Pons (tissue), 1 donor: ENCODE measurements around the gene HSFX2.
"Not testable (repeated sequence)": the region's sequence is repeated elsewhere in the genome, so short reads cannot be mapped to it uniquely, and the experiment has no call there.

ENCODE experiments used
- DNase-seq: peaks from one replicate; pipeline ENCODE4 v3.0.0-alpha.2; 2016; ENCODE audit warnings: low spot score

Gene HSFX2, protein sequence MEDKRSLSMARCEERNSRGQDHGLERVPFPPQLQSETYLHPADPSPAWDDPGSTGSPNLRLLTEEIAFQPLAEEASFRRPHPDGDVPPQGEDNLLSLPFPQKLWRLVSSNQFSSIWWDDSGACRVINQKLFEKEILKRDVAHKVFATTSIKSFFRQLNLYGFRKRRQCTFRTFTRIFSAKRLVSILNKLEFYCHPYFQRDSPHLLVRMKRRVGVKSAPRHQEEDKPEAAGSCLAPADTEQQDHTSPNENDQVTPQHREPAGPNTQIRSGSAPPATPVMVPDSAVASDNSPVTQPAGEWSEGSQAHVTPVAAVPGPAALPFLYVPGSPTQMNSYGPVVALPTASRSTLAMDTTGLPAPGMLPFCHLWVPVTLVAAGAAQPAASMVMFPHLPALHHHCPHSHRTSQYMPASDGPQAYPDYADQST

DNA sequence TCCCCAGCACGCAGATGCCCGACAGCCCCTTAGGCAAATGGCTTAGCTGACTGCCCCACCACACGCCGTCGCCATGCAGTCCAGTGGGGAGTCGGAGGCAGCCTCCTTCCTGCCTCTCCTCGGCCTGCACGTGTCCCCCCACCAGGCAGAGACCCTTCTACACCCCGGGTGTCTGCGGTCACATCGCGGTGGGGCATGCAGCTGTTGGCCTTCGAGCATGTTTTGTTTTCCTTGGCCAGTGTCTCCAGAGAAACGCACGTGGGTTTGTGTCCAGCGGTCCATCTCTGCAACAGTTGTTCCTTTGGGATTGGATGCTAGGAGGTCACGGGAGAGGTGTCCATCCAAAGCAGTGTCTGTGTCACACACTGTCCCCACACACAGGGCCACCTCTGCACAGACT lies at the start of gene HSFX2:
Gene HSFX2 (minus strand): TSS at position 101 of the 400 bp plus-strand sequence. CDS start 614 bp downstream, outside the sequence.
- not testable (repeated sequence) for DNase-seq

DNA sequence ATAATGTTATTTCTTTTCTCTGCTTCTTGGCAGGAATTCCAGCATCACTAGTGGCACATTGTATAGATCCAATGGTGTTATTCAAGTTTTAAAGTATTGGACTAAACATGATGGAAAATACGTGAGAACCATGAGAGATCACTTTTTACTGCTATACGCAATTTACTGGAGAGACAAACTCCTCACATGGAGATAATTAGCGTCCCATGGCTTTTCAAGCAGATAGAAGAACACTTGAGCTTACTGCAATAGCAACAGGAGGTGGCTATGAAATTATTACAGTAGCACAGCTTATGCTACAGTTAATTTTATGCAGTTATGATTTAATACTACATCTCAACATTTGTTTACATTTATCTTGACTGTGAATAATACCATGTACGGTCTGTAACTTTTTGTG lies 48.4 kb upstream of the HSFX2 start:
- no peak for DNase-seq

DNA sequence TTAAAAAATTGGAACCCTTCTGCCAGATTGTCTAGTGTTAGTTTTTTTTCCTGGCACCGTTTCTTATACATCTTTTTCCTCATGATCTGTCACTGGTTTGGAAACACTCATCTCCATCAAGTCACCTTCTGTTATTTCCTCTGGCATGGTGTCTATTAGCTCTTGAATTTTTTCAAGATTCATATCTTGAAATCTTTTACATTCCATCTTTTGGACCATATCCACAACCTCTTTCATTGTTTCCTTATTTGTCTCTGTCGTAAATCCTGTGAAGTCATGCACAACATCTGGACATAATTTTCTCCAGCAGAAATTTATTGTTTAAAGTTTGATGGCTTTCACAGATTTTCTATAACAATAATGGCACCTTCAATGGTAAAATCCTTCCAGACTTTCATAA lies 46.7 kb upstream of the HSFX2 start:
- DNase-seq = no peak

DNA sequence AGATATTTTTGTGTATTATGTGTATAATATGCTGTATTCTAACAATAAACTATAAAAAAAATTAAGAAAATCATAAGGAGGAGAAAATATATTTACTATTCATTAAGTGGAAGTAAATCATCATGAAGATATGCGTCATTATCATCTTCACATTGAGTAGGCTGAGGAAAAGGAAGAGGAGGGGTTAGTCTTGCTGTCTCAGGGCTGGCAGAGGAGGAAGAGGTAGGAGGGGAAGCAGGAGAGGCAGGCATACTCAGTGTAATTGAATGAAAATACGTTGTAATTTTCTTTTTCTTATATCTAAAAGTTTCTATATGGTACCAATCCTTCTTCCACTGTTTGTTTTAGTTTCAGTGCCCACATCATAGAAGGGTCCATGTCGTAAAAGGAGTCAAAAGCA lies 46.3 kb upstream of the HSFX2 start:
- no peak for DNase-seq

- no peak for DNase-seq
Observed at GRCh38 chrX:149639568-149639967, 44.5 kb upstream of the HSFX2 start.

- no peak for DNase-seq
Observed at GRCh38 chrX:149638860-149639259, 43.7 kb upstream of the HSFX2 start.

- no peak for DNase-seq
Observed at GRCh38 chrX:149633511-149633910, 38.4 kb upstream of the HSFX2 start.

GRCh38 chrX:149631234-149632165 lies 36.4 kb upstream of the HSFX2 start, which contains the start of gene TMEM185A:
TSS of gene TMEM185A (minus strand) at chrX:149631792. CDS start at chrX:149631580, 212 bp downstream.
- peak; percentile 17 for DNase-seq

DNA sequence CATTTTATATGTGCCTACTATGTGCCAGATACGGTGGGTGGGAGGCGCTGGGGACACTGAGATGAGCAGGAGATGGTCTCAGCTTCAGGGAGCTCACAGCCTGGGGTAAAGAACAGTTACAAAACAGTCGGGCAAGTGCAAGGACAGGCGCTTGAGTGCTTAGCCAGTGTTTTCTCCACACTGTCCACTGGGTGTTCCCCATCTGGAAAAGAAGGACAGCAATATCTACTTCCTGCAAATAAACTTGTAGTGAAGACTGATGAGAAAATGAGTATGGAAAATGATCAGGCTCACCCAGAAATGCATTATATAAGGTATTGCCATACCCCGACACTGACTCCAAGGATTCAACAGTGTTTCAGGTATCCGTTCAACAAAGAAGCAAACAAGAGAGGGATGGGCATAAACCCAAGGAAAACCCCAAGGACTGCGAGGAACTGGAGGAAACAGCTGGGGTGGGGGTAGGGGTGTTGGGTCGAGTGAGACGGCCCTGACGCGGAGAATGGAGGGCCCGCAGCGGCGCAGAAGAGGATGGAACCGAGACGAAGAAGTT lies 35.6 kb upstream of the HSFX2 start:
- DNase-seq = peak; percentile 29

DNA sequence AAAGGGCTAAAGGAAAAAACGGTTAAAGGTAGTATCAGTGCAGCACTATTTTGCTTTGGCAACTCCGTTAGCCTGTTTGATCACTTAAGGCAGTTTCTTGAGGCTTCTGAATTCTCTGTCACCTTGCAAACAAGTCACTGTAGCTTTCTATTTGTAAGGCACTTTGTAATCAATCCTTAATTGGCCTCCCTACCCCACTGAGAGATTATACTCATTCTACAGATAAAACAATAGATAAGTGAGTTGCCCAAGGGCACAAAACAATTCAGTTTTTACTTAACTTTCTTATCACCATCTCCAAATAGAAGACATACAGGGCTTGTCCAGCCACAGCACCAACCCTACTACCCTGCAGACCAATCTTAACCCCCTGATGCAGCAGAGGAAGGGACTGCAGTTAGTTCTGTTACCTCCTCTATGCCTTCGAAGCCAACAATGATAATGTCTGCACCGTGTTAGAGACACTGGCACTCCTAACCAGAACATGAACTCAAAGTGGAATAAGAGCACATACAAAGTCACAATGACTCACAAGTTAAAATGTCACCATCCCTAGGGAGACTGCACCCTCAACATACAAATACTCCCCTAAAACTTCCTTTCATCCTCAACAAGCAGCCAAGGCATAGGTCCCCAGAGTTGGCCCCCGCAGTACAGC lies 34.7 kb upstream of the HSFX2 start:
- DNase-seq = no peak

DNA sequence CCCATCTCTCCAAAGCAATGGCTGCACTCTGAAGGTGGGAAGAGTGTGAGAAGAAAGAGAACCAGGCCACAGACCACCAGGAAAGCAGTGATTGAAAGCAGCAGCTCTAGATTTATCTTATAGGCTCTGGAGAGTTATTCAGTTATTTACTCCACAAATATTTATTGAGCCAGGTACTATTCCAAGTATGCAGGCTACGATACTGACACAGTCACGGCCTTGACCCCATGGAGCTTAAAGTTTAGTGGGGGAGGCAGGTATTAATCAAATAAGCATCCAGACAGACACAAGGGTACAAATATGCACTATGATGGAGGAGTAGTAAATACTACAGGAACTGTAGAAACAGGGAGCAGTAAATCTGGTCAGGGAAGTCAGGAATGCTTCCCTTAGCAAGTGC lies 33.7 kb upstream of the HSFX2 start:
- no peak for DNase-seq

DNA sequence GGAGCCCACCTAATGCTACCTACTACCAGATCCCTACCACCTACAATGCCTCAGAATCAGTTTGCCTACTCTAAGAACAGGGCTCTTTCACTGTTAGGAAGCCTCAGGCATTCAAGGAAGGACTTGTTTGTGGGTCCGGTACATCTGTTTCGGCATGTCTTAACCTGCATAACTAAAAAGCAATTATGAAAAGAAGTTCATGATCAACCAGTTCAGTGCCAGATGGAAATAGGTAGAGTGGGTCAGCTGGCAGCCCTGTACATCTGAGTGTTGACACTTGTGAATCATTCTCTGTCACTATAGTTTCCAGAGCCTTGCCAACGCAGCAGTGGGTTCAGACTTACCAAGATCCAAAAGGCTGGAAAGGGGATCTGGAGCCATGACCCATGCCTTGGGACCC lies 33.2 kb upstream of the HSFX2 start:
- no peak for DNase-seq

GRCh38 chrX:149626829-149627228 lies 31.7 kb upstream of the HSFX2 start:
- not testable (repeated sequence) for DNase-seq

DNA sequence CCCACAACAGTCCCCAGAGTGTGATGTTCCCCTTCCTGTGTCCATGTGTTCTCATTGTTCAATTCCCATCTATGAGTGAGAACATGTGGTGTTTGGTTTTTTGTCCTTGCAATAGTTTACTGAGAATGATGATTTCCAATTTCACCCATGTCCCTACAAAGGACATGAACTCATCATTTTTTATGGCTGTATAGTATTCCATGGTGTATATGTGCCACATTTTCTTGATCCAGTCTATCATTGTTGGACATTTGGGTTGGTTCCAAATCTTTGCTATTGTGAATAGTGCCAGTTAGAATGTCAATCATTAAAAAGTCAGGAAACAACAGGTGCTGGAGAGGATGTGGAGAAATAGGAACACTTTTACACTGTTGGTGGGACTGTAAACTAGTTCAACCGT lies 24.5 kb upstream of the HSFX2 start:
- not testable (repeated sequence) for DNase-seq

GRCh38 chrX:149618871-149619270 lies 23.8 kb upstream of the HSFX2 start:
- DNase-seq = no peak

GRCh38 chrX:149611623-149612175 lies 16.6 kb upstream of the HSFX2 start:
- DNase-seq = no peak

DNA sequence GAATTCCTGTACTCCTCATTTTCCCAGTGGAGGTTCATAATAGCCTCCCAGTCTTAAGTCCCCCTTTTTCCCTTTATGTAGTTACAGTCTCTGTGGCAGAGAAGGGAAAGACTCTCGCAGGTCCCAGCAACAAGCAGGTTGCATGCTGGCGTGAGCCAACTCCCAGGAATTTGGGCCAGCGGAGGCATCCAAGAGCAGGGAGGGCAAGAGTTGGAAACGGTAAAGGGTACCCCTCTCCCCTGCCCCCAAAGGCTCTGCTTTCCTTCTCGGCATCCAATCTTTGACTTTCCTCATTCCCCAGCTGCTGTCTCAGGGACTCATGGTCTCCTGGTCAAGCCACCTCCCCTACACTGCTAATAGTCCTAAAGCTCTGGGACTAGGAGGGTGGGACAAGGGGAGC lies 15.4 kb upstream of the HSFX2 start:
- DNase-seq = no peak

- DNase-seq = no peak
Observed at GRCh38 chrX:149607699-149608098, 12.6 kb upstream of the HSFX2 start.

- not testable (repeated sequence) for DNase-seq
Observed at GRCh38 chrX:149605248-149605885, 10.3 kb upstream of the HSFX2 start.

DNA sequence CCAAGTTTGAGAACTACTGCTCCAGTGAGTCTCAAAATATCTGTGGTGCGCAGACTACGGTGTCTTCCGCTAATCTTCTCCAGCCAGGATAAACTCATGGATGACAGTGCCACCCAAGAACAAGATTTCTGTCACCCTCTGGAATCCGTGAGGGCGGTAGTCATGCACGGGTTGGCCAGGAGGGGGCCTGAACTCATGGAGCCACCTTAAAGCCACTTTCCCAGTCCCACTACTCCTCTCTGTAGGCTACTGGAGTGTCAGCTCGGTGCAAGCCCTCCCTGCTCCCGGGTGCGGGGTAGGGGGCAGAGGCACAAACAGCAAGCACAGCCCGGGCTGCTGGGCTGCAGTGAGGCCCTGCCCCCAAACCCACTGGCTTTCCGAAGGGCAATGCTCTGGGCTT lies 3.5 kb upstream of the HSFX2 start:
- DNase-seq = not testable (repeated sequence)

DNA sequence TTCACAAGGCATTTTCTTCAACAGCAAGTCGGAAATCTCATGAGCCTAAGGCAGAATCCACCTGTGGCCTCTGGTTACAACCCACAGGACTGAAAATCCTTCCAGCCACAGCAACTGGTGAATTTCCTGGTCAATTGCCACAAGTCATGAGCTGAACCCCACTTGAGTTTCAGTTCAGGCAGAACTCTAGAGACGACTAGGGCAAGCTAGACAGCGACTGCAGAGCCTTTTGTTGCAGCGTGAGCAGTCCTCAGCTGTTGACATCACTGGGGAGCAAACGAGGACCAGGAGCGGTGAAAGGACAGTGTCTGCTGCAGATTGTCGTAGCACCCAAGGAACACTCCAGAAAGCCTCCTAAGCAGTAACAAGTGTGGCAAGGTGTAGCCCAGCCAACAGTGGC lies 829 bp upstream of the HSFX2 start:
- DNase-seq = not testable (repeated sequence)
